CD14-positive monocyte (primary cell): Measurements from ENCODE around the gene CARD6. TPM values are rescaled to one million over a fixed set of nuclear protein-coding genes. Genes with fewer than 3 reads are reported as not detected.

Experiments
- DNase-seq, 3 donors: peaks; one replicate each; pipeline ENCODE4 v3.0.0-alpha.2; 2011 to 2022
- H2AFZ ChIP-seq: 2 replicates; pipeline ENCODE4 v1.6.0; 2012; ENCODE audit warnings: mild to moderate bottlenecking, low read depth, low read length, inconsistent platforms; ENCODE audit not compliant: insufficient read depth, poor library complexity, severe bottlenecking
- H3K27ac ChIP-seq, 2 donors: 1 replicate in 1 of 2; 2 replicates in 1 of 2; pipeline ENCODE4 v1.5.1; 2012 to 2013; ENCODE audit warnings: low read length in 2 of 2, control low read depth in 1 of 2, inconsistent platforms in 1 of 2, low read depth in 1 of 2, mild to moderate bottlenecking in 1 of 2
- H3K27me3 ChIP-seq, 2 donors: one replicate each; pipeline versions ENCODE4 v1.6.0 to v1.6.1; 2011 to 2013; ENCODE audit warnings: low read length in 2 of 2; ENCODE audit not compliant: control insufficient read depth in 2 of 2, insufficient read depth in 2 of 2
- H3K36me3 ChIP-seq, 2 donors: replicated peaks in 1 of 2; 1 replicate in 1 of 2; 2 replicates in 1 of 2; pipeline versions ENCODE4 v1.5.1 to v1.6.1; 2012 to 2013; ENCODE audit warnings: low read length in 2 of 2, control low read depth in 1 of 2, inconsistent platforms in 1 of 2, mild to moderate bottlenecking in 1 of 2; ENCODE audit not compliant: insufficient read depth in 2 of 2, control insufficient read depth in 1 of 2
- H3K4me1 ChIP-seq, 2 donors: 1 replicate in 1 of 2; 2 replicates in 1 of 2; pipeline versions ENCODE4 v1.5.1 to v1.6.1; 2012 to 2013; ENCODE audit warnings: low read length in 2 of 2, control low read depth in 1 of 2, inconsistent platforms in 1 of 2, mild to moderate bottlenecking in 1 of 2, moderate library complexity in 1 of 2; ENCODE audit not compliant: insufficient read depth in 2 of 2, control insufficient read depth in 1 of 2
- H3K4me2 ChIP-seq: replicated peaks from 2 replicates; pipeline ENCODE3; 2012; ENCODE audit warnings: low read length, moderate library complexity, mild to moderate bottlenecking; ENCODE audit not compliant: poor library complexity, severe bottlenecking; ENCODE audit errors: extremely low read depth
- H3K4me3 ChIP-seq, 3 experiments: fragments of 200-600 bp in 1 of 3; sonication (generic) in 1 of 3; replicated peaks in 1 of 3; 1 replicate in 2 of 3; 2 replicates in 1 of 3; pipeline ENCODE4 v1.5.1; 2011 to 2013; ENCODE audit warnings: low read length in 3 of 3, mild to moderate bottlenecking in 3 of 3, control low read depth in 2 of 3, low read depth in 2 of 3, inconsistent platforms in 1 of 3, moderate library complexity in 1 of 3
- H3K79me2 ChIP-seq: 2 replicates; pipeline ENCODE4 v1.6.0; 2012; ENCODE audit warnings: mild to moderate bottlenecking, control low read depth, inconsistent platforms, low read length, moderate library complexity; ENCODE audit not compliant: insufficient read depth
- H3K9ac ChIP-seq: 2 replicates; pipeline ENCODE4 v1.6.0; 2017; ENCODE audit warnings: low read length, mild to moderate bottlenecking; ENCODE audit not compliant: insufficient read depth, poor library complexity, severe bottlenecking
- H3K9me3 ChIP-seq, 2 donors: replicated peaks in 1 of 2; 1 replicate in 1 of 2; 2 replicates in 1 of 2; pipeline versions ENCODE4 v1.5.1 to v1.6.1; 2012 to 2013; ENCODE audit warnings: low read length in 2 of 2, control low read depth in 1 of 2; ENCODE audit not compliant: control insufficient read depth in 1 of 2, insufficient read depth in 1 of 2
- H4K20me1 ChIP-seq: 2 replicates; pipeline ENCODE4 v1.6.0; 2012; ENCODE audit warnings: mild to moderate bottlenecking, low read length, control low read depth, moderate library complexity; ENCODE audit not compliant: insufficient read depth
- H3K27ac Mint-ChIP-seq, 7 donors: one replicate each; pipeline ENCODE4 v1.8.0; 2020; ENCODE audit warnings: mild to moderate bottlenecking in 7 of 7, mixed read lengths in 7 of 7, moderate library complexity in 6 of 7, inconsistent platforms in 2 of 7
- H3K27me3 Mint-ChIP-seq, 3 donors: one replicate each; pipeline ENCODE4 v1.8.0; 2021 to 2022; ENCODE audit warnings: low read depth in 3 of 3, mild to moderate bottlenecking in 3 of 3, mixed read lengths in 3 of 3, moderate library complexity in 3 of 3, inconsistent platforms in 1 of 3
- H3K36me3 Mint-ChIP-seq, 2 donors: one replicate each; pipeline ENCODE4 v1.8.0; 2020; ENCODE audit warnings: mixed read lengths in 2 of 2, inconsistent platforms in 1 of 2, mild to moderate bottlenecking in 1 of 2
- H3K4me1 Mint-ChIP-seq: one replicate; pipeline ENCODE4 v1.8.0; 2020; ENCODE audit warnings: mild to moderate bottlenecking, mixed read lengths
- H3K4me3 Mint-ChIP-seq, 2 donors: one replicate each; pipeline ENCODE4 v1.8.0; 2020; ENCODE audit warnings: mild to moderate bottlenecking in 2 of 2, mixed read lengths in 2 of 2, moderate library complexity in 1 of 2
- H3K9me3 Mint-ChIP-seq, 7 donors: one replicate each; pipeline ENCODE4 v1.8.0; 2020 to 2022; ENCODE audit warnings: mixed read lengths in 7 of 7, mild to moderate bottlenecking in 6 of 7, moderate library complexity in 6 of 7, inconsistent platforms in 2 of 7
- CTCF ChIP-seq: fragments of 200-600 bp; IDR thresholded peaks from one replicate; pipeline ENCODE4 v1.8.0; 2022; ENCODE audit warnings: antibody characterized with exemption, mild to moderate bottlenecking
- WGBS: methylation state at CpG from one replicate; pipeline ENCODE4 v1.1.5; 2013; ENCODE audit warnings: missing lambda C conversion rate; ENCODE audit not compliant: insufficient coverage; 5-methylcytosine and 5-hydroxymethylcytosine counted together
- intact Hi-C, 2 donors: fragments of 100-400 bp; cut with micrococcal nuclease; formaldehyde crosslinking; loops; one replicate each; pipeline versions ENCODE4 v1.15.0 to v1.15.1; 2023
- polyA plus RNA-seq, 3 donors: library from polyadenylated mRNA; depleted of rRNA in 1 of 3; unstranded in 2 of 3; stranded (reverse) in 1 of 3; fragments of 300-500 nt in 2 of 3; fragments of >200 nt in 1 of 3; fragmentation: Illumina TruSeq in 2 of 3; gene quantifications; 1 replicate in 2 of 3; 2 replicates in 1 of 3; pipeline ENCODE4 v1.2.3, GENCODE V29; 2012 to 2021

CARD6 gene
- polyA plus RNA-seq, 3 donors: 5.8 to 15.6 (median 10.6) TPM

GRCh38 chr5:40844565-40844964 lies 3.4 kb downstream of the CARD6 start:
- H2AFZ ChIP-seq: no peak overlapping the region
- no peak for TF ChIP-seq CTCF
- H3K27me3 ChIP-seq: no peaks in the 10 kb centered on the region
- H3K4me2 ChIP-seq: no peak overlapping the region
- no peak overlapping the region for H3K4me3 Mint-ChIP-seq
- H3K9ac ChIP-seq: no peak overlapping the region
- H3K36me3 Mint-ChIP-seq: peaks cover 25 to 38% of the 10 kb centered on the region in 2 donors
- H3K4me1 ChIP-seq: peaks cover 40 to 57% of the 10 kb centered on the region in 2 donors
- no CpG with 5 or more reads among the region's 4 CpGs for WGBS
- H3K4me3 ChIP-seq: no peak overlapping the region
- H3K27ac ChIP-seq: no peak overlapping the region
- H3K9me3 Mint-ChIP-seq: no peaks in the 10 kb centered on the region
- intact Hi-C loops: no loop called here
- peak overlapping the region in 2 of 7 donors; percentile 10 to 50 for H3K27ac Mint-ChIP-seq
- peaks cover 80% of the 10 kb centered on the region for H3K79me2 ChIP-seq
- H3K36me3 ChIP-seq: peaks cover 3 to 27% of the 10 kb centered on the region in 2 donors
- H3K4me1 Mint-ChIP-seq: peaks cover 61% of the 10 kb centered on the region
- no peak for DNase-seq
- H4K20me1 ChIP-seq: peaks cover 15% of the 10 kb centered on the region
- no peaks in the 10 kb centered on the region for H3K9me3 ChIP-seq
- H3K27me3 Mint-ChIP-seq: peaks cover 0 to 1% (median 0%) of the 10 kb centered on the region in 3 donors

GRCh38 chr5:40846371-40846770 lies 5.2 kb downstream of the CARD6 start:
- H3K27me3 ChIP-seq: no peaks in the 10 kb centered on the region
- Mint-ChIP-seq H3K4me1 (peaks cover 57% of the 10 kb centered on the region), H3K4me3 (no peak overlapping the region), H3K27me3 (peaks cover 0 to 1% (median 0%) of the 10 kb centered on the region in 3 donors), H3K27ac (peak overlapping the region in 3 of 7 donors; percentile 16 to 63 (median 25)), H3K36me3 (peaks cover 30 to 44% of the 10 kb centered on the region in 2 donors), H3K9me3 (no peaks in the 10 kb centered on the region)
- H3K4me2 ChIP-seq: no peak overlapping the region
- no peaks in the 10 kb centered on the region for H3K9me3 ChIP-seq
- no peak overlapping the region for H2AFZ ChIP-seq
- 100% methylated on average over 1 of the region's 2 CpGs for WGBS
- no peak overlapping the region for H3K4me3 ChIP-seq
- H3K4me1 ChIP-seq: peaks cover 37 to 52% of the 10 kb centered on the region in 2 donors
- peaks cover 78% of the 10 kb centered on the region for H3K79me2 ChIP-seq
- no peak overlapping the region for H3K27ac ChIP-seq
- intact Hi-C loops: no loop called here
- no peak for DNase-seq
- TF ChIP-seq CTCF: no peak
- peaks cover 18% of the 10 kb centered on the region for H4K20me1 ChIP-seq
- H3K9ac ChIP-seq: no peak overlapping the region
- peaks cover 6 to 35% of the 10 kb centered on the region in 2 donors for H3K36me3 ChIP-seq
